Measurements from ENCODE around the gene NPW.

The NPW gene

DNA sequence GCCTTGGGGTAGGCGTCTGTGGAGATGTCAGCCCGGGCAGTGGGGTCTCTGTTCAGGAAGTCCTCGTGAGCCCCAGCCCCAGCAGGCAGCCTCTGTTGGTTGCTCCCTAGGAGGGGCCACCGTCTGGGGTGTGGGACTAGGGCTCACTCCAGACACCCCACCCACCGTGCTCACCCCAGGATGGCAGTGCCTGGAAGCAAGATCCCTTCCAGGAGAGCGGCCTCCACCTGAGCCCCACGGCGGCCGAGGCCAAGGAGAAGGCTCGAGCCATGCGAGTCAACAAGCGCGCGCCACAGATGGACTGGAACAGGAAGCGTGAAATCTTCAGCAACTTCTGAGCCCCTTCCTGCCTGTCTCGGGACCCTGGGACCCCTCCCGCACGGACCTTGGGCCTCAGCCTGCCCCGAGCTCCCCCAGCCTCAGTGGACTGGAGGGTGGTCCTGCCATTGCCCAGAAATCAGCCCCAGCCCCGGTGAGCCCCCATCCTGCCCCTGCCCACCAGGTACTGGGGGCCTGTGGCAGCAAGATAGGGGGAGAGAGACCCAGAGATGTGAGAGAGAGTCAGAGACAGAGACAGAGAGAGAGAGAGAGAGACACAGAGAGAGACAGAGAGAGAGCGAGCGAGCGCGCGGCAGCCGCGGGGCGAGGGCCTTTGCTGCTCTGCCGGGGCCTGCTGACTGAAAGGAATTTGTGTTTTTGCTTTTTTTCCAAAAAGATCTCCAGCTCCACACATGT is 18.2 kb downstream of the NPW start:
- peaks cover 12% of the 10 kb centered on the region; the same call in 1 of the 2 replicates for H3K4me1 ChIP-seq (ENCODE audit: insufficient read depth, low read length)
- no peaks in the 10 kb centered on the region for H3K36me3 ChIP-seq (ENCODE audit: insufficient read depth, low read length)
- no peaks in the 10 kb centered on the region for H3K9me3 ChIP-seq (ENCODE audit: control insufficient read depth, insufficient read depth, low read length)
- no peak overlapping the region for H3K9ac ChIP-seq (ENCODE audit: low read depth, low read length)

DNA sequence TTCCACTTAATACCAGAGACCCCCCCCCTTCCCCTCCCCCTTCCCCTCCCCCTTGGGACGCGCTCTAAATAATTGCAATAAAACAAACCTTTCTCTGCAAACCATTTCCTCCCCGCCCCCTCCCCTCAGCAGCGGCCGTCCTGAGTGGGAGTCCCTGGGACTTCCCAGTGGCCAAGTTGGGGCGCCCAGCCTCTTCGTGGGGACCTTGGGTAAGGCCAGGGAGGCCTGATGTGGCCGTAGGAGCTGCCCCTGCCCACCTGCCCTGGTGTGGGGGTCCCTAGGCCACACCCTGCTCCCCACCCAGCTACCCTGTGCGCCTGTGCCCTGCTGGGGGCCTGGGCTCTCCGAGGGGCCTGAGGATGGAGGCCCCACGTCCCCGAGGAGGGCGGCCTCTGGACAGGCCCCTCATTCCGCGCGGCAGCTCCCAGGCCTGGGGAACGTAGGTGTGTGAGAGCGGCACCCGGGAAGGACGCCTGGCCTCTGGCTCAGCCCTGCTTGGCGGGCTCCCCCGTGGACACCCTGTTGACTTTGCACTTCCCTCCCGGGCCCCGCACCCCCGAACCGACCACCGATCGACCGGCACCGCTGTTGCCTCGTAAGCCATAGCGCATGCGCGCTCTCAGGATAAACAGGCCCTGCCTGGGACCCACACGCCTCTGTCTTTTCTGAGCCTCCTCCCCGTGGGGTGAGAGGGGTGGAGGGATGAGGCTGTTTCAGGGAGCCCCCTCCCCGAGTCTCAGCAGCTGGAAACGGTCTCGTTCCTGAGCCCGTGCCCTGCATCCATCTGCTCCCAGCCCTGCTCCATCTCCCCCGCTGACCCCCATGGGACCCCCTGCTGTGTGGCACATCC is 19.0 kb downstream of the NPW start:
- Histone ChIP-seq H3K9ac (ENCODE audit: low read depth, low read length) (no peak overlapping the region), H3K36me3 (ENCODE audit: insufficient read depth, low read length) (no peaks in the 10 kb centered on the region), H3K4me1 (ENCODE audit: insufficient read depth, low read length) (peaks cover 5% of the 10 kb centered on the region; the same call in 1 of the 2 replicates), H3K9me3 (ENCODE audit: control insufficient read depth, insufficient read depth, low read length) (no peaks in the 10 kb centered on the region)

DNA sequence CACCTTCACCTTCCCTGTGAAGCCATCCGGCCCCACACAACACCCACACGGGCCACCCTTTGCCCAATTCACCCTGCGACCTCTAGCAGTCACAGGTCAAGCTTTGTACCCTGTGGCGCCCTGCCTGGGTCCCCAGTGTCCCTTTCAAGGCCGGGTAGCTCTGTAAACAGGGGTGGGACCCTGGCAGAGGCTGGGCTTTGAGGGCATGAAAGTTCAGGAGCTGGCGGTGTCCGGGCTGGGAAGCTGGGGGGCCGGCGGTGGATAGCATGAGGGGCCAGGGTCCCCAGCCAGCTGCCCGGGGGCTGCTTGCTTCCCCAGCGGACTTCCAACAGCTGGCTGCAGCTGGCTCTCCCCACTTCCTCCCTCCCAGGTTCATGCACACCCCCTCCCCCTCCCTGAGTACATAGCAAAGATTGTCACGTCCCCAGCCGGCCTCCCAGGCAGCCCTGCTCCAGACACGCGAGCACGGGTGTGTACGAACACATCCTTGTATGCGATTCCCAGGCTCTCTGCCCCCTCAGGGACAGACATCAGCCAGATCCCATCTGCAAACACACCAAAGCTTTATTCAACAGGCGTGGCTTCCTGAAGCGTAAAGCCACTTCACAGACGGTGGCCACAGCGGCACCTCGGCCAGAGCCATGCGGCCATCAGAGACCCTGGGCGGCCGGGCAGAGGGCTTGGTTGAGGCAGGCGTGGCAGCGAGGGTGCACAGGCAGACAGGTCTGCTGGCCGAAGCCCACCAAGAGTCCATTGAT is 19.9 kb downstream of the NPW start:
- Histone ChIP-seq H3K9ac (ENCODE audit: low read depth, low read length) (no peak overlapping the region), H3K4me1 (ENCODE audit: insufficient read depth, low read length) (no peaks in the 10 kb centered on the region; the same call in 1 of the 2 replicates), H3K36me3 (ENCODE audit: insufficient read depth, low read length) (no peaks in the 10 kb centered on the region), H3K9me3 (ENCODE audit: control insufficient read depth, insufficient read depth, low read length) (no peaks in the 10 kb centered on the region)

DNA sequence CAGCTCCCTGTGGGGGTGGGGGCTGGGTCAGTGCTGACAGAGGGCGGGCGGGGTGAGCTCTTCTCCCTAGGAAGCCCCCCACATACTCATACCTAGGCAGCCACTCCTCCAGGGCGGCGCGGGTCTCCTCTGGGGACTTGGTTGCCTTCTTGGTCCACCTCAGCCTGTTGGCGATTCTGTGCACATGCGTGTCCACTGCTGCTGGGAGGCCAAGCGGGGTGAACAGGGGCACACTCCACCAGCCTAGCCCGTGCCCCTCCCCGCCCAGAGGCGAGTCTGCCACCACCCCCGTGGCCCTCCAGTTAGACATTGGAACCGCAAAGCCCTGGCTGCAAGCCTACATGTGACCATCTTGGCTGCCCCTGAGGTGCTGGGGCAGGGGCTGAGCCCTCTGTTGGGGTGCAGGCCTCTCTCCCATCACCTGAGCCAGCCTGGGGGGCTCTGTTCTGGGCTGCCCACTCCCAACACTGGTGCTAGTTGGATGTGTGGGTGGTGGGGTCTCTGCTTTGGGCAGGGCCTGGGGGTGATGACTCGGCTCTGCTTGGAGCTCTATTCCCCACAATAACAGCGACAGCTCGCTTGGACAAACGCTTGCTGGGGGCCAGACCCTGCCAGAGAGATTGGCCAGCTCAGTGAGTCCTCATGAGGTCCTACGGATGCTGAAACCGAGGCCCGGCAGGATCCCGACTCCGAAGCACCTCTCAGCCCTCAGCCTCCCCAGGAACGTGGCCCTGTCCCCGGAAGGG is 20.6 kb downstream of the NPW start:
- H3K9ac ChIP-seq (ENCODE audit: low read depth, low read length), result no peak overlapping the region
- H3K9me3 ChIP-seq (ENCODE audit: control insufficient read depth, insufficient read depth, low read length), result no peaks in the 10 kb centered on the region
- no peaks in the 10 kb centered on the region for H3K36me3 ChIP-seq (ENCODE audit: insufficient read depth, low read length)
- no peaks in the 10 kb centered on the region; the same call in 1 of the 2 replicates for H3K4me1 ChIP-seq (ENCODE audit: insufficient read depth, low read length)

DNA sequence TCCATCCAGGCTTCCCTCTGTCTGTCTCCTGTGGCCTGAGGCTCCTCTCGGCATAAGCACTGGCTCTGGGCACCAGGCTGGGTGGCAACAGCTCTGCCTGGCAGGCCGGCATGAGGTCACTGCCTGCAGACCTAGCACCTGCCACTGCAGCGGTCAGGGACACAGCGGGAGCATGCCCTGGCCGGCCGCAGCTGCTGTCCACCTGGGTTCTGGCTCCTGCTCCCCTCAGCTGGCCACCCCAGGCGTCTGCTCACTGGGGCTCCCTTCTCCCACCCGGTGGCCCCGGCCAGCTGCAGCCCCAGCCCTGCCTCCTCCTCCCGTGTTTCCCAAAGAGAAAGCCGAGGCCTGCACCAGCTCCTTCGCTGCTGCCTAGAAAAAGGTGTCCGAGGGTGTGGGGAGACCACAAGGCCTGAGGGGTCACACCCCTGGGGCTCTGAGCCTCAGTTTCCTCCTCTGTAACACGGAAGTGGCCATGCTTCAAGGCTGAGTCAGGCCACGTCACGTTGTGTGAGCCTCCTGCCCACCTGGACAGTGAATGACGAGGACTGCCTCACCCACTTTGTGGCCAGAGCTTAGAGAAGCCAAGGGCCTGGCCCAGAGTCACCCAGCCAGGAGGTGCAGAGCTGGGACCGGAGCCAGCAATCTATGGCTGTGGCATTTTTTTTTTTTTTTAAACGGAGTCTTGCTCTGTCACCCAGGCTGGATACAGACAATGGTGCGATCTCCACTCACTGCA is 21.4 kb downstream of the NPW start:
- Histone ChIP-seq H3K9me3 (ENCODE audit: control insufficient read depth, insufficient read depth, low read length) (no peaks in the 10 kb centered on the region), H3K36me3 (ENCODE audit: insufficient read depth, low read length) (no peaks in the 10 kb centered on the region), H3K4me1 (ENCODE audit: insufficient read depth, low read length) (no peaks in the 10 kb centered on the region; the same call in 1 of the 2 replicates), H3K9ac (ENCODE audit: low read depth, low read length) (no peak overlapping the region)

DNA sequence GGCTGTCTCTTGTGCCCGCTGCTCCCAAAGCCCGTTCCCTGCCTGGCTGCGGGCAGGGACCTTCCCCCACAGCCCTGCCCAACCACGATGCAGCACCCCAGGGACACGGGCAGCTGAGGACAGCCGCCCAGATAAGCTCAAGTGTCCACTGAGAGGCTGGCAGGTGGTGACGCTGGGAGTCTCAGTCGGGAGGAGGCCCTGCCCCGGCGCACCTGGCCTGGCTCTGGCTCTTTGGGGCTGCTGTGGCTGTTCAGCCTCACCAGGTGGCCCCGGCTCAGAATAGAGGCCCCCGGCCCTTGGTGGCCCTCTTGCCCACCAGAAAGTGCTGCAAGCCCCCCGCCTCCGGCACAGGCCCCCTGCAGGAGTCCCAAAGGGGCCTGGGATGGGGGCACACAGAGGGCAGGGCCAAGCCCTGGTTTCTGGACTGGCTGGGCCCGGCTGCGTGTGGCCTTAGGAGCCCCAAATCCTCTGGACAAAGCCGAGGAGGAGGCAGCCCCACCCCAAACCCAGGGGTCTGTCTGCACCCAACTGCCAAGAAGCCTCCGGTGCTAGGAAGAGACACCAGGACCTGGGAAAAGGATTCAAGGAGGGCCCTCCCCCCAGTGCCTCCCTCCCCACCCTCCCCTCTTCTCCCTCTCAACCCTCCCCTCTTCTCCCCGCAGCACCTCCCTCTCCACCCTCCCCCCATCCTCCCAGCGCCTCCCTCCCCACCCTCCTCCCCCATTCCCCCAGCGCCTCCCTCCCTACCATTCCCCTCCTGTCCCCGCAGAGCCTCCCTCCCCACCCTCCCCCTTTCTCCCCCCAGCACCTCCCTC is 22.8 kb downstream of the NPW start:
- H3K9ac ChIP-seq (ENCODE audit: low read depth, low read length), result no peak overlapping the region
- H3K9me3 ChIP-seq (ENCODE audit: control insufficient read depth, insufficient read depth, low read length), result no peaks in the 10 kb centered on the region
- no peaks in the 10 kb centered on the region for H3K36me3 ChIP-seq (ENCODE audit: insufficient read depth, low read length)
- no peaks in the 10 kb centered on the region; the same call in 1 of the 2 replicates for H3K4me1 ChIP-seq (ENCODE audit: insufficient read depth, low read length)

DNA sequence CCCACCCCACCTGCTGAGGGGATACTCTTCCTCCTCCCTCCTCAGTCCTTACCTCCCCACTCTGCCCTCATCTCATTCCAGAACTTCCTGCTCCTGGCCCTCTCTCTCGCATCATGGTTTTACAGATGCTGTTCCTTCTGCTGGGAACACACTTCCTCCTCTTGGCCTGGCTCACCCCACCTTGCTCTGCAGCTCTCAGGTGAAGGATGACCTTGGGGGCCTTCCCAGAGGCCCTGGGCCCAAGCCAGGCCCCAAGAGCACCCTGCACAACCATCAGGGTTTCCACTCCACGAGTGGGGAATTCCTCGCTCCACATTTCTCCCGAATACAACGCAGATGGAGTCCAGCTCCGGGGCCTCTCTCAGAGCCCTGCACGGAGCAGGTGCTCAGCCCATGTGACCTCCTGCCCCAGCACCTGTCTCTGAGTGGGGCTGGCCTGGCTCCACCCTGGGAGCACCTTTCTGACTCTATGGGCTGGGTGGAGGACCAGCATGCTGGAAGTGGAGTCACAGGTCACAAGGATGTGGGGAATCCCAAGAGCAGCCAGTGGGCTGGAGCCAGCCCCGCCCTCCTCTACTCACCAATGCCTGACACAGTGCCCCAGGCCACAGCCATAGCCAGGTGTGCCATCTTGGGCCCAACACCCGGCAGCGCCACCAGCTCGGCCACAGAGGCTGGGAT is 23.5 kb downstream of the NPW start:
- Histone ChIP-seq H3K9me3 (ENCODE audit: control insufficient read depth, insufficient read depth, low read length) (no peaks in the 10 kb centered on the region), H3K36me3 (ENCODE audit: insufficient read depth, low read length) (no peaks in the 10 kb centered on the region), H3K4me1 (ENCODE audit: insufficient read depth, low read length) (no peaks in the 10 kb centered on the region; the same call in 1 of the 2 replicates), H3K9ac (ENCODE audit: low read depth, low read length) (no peak overlapping the region)

DNA sequence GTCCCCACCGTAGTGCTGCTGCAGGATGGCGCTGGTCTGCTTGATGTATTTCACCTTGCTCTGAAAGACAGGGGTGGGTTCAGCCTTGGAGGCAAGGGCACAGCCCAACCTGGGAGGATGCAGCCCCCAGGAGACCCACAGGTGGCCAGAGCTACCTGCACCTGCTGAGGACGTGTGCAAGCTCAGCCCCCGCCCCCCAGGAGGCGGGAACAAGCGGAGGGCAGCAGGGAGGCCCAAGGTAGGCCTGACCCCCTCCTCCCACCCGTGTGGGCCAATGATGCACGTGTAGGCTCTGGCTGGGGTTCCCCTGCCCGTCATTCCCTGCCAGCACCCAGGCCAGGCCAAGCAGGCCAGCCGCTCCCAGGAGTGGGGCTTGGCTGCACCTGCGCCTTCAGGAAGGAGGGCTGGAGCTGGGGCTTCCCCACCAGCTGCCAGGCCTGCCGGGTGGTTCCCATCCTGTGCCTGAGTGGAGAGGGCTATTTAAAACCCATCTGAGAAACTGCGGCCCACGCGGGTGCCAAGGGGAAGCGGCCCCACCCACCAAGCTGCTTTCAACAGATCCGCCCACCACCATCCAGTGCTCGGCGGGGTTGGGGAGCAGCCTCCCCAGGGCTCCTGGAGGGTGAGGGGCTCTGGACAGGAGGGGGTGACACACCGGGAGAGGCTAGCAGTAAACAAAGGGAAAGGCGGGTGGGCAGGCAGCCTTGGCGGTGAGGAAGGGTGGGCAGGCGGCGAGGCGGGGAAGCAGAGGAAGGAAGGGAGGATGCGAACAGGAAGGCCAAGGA is 24.3 kb downstream of the NPW start:
- Histone ChIP-seq H3K36me3 (ENCODE audit: insufficient read depth, low read length) (no peaks in the 10 kb centered on the region), H3K9ac (ENCODE audit: low read depth, low read length) (no peak overlapping the region), H3K4me1 (ENCODE audit: insufficient read depth, low read length) (peaks cover 5% of the 10 kb centered on the region), H3K9me3 (ENCODE audit: control insufficient read depth, insufficient read depth, low read length) (no peaks in the 10 kb centered on the region)

DNA sequence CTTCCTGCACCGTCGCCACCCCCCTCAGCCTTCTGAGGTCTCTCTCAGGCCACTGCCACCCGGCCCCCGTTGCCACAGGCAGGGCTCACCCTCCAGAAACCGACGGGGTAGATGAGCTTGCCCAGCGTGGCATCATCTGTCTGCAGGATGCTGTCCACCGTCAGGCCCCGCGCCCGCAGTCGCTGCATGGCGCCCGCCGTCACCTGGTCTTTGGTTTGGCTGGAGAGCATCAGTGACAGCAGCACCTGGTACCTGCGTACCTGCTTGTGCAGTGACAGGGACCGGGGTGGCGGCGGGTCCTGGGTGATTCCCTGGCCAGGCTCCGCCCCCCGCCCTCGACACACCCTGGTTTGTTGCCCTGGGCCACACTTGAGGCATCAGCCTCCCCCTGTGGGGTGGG is 25.0 kb downstream of the NPW start:
- no peaks in the 10 kb centered on the region for H3K9me3 ChIP-seq (ENCODE audit: control insufficient read depth, insufficient read depth, low read length)
- H3K36me3 ChIP-seq (ENCODE audit: insufficient read depth, low read length), result no peaks in the 10 kb centered on the region
- peaks cover 6% of the 10 kb centered on the region for H3K4me1 ChIP-seq (ENCODE audit: insufficient read depth, low read length)
- no peak overlapping the region for H3K9ac ChIP-seq (ENCODE audit: low read depth, low read length)

DNA sequence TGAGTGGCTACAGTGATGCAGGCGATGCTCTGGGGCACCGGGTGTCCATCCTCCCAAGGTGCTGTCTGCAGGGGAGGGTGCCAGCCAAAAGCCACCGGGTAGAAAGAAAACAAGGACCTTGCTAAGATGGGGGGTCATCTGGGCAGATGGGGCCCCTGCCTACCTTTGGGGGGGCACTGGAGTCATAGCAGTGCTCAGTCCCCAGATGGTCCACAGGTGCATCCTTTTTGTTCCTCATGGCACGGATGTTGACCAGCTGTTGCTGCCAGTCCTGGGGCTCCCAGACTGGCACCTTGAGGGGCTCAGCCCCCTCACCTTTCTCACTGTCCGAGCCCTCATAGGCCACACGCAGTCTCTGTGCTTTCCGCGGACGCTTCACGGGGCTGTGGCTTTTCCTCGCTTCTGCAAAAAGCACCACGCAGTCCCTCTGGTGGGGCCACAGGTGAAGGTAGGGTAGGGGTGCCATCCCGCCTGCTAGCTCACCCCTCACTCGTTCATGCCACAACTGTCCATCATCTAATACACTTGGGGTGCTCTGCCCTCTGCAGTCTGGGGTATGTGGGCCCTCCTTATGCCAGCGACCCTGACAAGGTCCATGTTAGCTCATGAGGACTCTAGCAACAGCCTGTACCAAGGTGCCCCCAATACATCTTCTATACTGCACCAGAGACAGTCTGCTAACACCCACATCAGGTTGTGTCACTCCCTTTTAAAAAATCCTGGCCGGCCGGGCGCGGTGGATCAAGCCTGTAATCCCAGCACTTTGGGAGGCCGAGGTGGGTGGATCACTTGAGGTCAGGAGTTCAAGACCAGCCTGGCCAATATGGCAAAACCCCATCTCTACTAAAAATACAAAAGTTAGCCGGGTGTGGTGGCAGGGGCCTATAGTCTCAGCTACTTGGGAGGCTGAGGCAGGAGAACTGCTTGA is 26.6 kb downstream of the NPW start:
- peaks cover 6% of the 10 kb centered on the region for H3K4me1 ChIP-seq (ENCODE audit: insufficient read depth, low read length)
- H3K9me3 ChIP-seq (ENCODE audit: control insufficient read depth, insufficient read depth, low read length), result no peaks in the 10 kb centered on the region
- no peaks in the 10 kb centered on the region for H3K36me3 ChIP-seq (ENCODE audit: insufficient read depth, low read length)
- H3K9ac ChIP-seq (ENCODE audit: low read depth, low read length), result no peak overlapping the region

DNA sequence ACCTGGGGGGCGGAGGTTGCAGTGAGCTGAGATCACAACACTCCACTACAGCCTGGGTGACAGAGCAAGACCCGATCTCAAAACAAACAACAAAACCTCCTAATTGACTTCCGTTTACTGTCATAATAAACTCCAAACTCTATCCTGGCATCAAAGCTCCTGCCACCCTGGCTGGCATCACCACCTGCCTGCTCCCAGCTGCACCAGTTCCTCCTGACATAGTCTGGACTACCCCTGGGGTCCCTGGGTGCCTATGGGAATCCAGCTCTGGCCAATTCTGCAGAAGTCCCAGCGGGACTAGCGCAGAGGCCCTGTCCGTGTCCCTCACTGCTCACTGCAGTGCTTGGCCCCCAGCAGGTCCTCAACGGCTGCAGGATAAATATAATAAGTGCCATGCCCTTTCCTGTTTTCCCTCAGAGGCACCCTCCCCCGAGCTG is 27.3 kb downstream of the NPW start:
- Histone ChIP-seq H3K36me3 (ENCODE audit: insufficient read depth, low read length) (no peaks in the 10 kb centered on the region), H3K4me1 (ENCODE audit: insufficient read depth, low read length) (peaks cover 6% of the 10 kb centered on the region), H3K9ac (ENCODE audit: low read depth, low read length) (peak overlapping the region; percentile 75), H3K9me3 (ENCODE audit: control insufficient read depth, insufficient read depth, low read length) (no peaks in the 10 kb centered on the region)
